GM18870 (cell line): ENCODE measurements around the gene NISCH.

Experiments
- ATAC-seq: cut with Tn5 transposase; IDR thresholded peaks from one replicate; pipeline ENCODE4 v1.9.1; 2021; ENCODE audit warnings: moderate library complexity; ENCODE audit not compliant: unreplicated experiment

The NISCH gene

DNA sequence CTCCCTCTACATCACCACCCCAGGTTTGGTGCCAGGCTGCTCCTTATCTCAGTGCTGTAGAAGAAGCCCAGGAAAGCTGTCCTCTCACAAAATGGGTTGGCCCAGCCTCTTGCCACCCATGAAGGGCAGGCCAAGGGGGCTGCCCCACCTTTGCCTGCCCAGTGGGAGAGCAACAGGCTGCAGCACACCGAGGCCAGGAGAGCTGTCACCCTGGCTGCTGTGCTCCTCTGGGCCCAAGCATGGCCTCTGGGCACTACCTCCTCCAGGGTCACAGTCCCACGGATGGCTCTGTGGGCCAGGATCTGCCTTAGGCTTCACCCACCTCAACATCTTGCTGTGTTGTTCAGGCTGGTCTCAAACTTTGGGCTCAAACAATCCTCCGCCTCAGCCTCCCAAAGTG is 33.3 kb downstream of the NISCH start:
- no peak for ATAC-seq

DNA sequence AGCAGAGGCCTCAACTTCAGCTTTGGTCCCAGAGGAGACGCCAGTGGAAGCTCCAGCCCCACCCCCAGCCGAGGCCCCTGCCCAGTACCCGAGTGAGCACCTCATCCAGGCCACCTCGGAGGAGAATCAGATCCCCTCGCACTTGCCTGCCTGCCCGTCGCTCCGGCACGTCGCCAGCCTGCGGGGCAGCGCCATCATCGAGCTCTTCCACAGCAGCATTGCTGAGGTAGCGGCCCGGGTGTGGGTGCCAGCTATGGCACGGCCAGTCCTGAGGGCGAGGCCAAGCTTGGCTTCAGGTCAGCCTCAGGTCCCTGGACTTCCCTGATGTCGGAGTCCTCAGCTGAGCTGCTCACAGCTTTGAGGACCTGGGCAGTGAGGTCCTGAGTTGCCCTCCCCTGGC is 34.0 kb downstream of the NISCH start:
- ATAC-seq, result no peak

DNA sequence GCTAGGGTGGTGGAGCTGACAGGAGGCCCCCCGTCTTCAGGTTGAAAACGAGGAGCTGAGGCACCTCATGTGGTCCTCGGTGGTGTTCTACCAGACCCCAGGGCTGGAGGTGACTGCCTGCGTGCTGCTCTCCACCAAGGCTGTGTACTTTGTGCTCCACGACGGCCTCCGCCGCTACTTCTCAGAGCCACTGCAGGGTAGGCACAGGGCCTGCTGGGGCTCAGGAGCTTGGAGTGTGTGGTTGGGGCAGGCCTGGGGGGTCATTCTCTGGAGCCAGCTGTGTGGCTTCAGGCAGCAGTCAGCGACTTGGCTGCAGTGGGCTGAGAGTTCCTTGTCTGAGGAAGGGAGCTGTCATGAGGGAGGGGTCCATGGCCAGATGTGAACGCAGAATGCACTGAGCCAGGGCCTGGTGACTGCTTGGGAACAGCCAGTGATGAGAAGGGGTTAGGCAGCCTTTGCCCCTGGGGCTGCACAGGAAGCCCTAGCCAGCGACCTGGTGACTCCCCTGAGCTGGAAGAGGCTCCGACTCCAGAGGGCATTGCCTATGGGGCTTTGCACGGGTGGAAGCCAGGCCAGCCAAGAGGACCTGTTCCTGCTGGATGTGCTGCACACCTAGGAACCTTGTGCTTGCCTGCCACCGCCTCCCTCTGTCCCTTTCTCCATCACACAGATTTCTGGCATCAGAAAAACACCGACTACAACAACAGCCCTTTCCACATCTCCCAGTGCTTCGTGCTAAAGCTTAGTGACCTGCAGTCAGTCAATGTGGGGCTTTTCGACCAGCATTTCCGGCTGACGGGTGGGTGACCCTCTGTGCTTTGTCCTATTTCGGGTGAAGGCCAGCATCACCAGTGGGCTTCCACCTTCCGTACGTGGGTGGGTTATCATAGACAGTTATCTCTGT is 34.9 kb downstream of the NISCH start:
- ATAC-seq, result no peak

DNA sequence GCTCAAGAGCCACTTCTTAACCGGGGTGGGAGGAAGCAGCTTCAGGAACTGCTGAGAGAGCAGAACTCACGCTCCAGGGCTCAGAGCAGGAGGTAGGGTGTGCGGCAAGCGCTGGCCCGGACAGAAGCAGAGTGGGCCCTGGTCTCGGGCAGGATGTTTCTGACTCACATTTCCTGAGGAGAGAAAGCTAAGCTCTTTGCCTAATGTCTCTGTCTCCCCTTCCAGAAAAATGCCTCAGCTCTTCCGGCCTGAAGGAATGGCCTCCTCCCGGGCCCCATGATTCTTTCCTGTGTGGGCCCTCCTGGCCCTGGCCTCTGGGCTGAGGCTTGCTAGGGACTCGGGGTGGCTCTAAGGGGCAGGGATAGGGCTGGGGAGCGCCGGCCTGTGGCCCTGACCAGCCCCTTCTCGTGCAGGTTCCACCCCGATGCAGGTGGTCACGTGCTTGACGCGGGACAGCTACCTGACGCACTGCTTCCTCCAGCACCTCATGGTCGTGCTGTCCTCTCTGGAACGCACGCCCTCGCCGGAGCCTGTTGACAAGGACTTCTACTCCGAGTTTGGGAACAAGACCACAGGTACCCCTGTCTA is 35.6 kb downstream of the NISCH start:
- no peak for ATAC-seq

DNA sequence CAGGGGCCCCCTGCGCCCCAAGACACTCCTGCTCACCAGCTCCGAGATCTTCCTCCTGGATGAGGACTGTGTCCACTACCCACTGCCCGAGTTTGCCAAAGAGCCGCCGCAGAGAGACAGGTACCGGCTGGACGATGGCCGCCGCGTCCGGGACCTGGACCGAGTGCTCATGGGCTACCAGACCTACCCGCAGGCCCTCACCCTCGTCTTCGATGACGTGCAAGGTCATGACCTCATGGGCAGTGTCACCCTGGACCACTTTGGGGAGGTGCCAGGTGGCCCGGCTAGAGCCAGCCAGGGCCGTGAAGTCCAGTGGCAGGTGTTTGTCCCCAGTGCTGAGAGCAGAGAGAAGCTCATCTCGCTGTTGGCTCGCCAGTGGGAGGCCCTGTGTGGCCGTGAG is 36.7 kb downstream of the NISCH start:
- no peak for ATAC-seq

DNA sequence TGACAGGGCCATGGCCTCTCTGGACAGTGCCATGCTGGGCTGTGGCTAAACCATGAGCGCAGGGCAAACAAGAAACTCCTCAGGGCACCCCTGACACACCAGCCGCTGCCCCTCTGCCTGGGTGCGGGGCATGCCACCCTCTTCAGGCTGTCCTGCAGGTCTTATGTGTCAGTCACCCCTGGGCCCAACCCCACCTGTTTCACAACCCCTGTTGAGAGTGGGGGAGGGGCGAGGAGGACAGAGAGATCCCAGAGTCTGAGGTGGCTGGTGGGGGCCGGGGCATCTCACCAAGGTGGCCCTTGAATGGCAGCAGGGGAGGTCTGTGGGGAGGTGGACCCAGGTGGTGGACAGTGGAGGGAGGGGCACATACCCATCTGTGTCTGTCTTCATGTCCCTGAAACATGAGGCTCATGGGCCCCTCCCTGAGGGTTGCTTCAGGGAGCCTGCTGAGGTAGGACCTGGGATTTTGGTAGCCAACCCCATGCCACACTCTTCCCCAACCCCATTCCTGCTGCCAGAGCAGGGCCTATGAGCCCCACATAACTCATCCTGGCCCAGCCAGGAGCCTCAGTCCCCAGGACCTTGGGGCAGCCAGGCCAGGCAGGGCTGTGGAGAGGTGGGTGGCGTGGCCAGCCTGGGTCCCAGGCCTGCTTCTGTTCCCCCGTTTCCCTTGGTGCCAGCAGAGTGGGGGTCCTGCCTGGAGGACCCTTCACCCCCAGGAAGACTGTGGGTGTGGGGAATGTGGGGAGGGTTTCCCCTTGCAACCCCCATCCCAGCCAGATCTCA is 38.0 kb downstream of the NISCH start:
- no peak for ATAC-seq

DNA sequence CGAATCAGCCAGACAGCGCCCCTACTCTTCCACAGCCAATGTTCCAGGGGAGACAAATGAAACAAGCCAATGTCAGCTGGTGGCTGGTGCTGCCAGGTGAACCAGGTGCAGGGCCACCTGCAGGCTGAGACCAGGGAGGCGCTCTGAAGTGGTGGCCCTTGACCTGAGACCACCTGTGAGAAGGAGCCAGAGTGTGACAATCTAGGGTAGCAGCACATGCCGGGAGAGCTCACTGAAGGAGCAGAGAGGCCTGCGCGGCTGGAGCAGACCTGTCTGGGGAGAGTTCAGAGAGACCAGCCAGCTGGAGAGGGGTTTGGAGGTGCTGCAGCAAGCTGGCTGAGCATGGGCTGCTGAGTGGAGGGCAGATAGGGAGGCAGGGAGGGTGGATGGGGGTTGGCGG is 39.0 kb downstream of the NISCH start:
- no peak for ATAC-seq

DNA sequence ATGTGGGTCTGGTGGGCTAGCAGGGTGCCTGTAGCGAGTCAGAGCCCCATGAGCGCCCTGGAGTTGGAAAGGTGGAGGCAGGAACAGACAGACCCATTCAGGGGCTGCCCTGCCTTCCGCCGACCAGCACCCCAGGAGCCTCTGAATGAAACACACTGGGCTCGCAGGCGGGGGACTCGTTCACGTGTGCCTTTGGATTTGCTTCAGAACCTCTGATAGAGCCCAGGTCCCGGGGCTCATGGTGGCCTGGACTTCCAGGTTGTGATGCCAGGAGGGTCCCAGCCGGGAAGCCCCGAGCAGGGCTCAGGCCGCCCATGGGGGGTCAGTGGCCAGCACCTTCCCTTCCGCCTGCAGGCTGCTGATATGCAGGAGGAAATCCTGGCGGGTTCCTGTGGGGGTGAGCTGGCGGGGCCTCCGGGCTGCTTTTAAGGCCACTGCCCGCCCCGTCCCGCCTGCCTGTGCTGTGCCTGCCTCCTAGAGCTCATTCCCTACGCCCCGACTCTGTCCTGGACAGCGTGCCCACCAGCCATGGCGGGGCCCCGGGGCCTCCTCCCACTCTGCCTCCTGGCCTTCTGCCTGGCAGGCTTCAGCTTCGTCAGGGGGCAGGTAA is 39.6 kb downstream of the NISCH start, which contains the start of gene STAB1:
TSS of gene STAB1 (plus strand) at position 453 of the 610 bp plus-strand sequence. CDS start at position 529, 76 bp downstream.
- no peak for ATAC-seq

DNA sequence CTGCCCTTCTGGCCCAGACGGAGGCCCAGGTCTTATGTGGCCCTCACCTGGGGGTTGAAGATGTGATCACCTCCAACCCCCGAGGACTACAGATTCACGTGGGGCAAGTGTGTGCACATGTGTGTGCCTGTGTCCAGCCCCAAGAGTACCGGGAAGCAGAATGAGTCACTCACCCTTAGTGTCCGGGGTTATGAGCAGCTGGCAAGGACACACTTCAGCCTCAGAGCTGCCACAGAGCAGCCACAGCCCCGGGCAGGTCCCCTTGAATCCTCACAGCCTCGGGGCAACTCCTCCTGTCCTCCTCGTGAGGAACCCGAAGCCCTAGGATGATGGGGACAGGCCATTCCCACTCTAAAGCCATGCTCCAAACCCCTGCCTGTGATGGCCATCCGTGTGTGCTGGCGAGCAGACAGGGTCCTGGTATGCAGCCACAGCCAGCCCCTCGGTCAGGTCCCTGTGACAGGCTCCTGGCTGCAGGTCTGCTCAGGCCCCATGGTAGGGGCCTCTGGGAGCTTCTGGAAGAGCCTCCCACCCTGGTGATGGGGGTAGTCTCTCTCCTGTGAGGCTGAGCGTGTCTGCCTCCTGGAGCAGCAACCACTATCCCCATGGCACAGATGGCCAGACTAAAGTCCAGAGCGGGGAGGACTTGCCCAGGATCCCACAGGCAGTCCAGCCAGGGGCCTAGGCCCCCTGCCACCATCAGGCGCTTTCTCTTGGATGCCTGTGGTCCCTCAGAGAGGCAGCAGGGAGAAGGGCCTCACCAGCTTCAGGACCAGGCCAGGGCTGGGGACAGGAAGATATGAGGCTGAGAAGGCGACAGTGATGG is 40.6 kb downstream of the NISCH start:
- no peak for ATAC-seq

DNA sequence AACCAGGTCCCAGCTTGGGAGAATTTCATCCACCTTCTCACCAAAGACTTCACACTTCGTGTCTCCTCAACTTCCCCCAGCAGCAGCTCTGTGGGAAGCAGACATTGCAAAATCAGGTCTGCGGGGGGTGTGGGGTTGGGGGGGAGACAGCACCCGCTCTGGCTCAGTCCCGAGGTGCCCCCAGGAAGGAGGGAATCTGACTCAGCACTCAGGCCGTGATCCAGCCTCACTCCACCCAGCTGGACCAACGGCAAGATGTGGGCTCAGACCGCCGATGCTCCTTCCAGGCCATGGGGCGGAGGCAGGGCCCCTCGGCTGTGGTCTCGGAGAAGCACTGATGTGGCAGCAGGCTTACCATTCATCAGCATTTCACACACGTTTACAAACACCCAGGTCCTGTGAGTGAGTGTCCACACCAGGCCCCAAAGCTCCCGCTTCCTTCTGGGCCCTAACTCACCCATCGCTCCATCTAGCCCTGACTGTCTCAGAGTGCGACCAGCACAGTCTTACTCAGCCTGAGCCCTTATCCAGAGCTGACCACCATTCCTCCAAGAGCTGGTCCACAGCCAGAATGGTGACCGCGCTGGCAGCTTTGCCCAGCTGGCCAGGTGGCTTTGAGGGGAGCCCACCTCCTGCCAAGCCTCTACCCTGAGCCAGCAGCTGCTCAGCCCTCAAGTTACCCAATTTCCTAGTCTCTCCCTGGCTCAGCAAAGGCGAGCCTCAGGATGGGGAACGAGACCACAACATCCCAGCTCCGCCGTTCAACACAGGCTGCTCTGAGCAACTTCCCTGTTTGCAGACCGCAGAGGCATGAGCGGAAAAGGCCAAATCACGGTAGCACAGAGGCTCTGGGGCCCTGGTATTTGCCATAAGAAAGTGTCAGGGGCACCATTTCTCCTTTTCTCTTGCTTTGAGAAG is 43.0 kb downstream of the NISCH start:
- no peak for ATAC-seq

DNA sequence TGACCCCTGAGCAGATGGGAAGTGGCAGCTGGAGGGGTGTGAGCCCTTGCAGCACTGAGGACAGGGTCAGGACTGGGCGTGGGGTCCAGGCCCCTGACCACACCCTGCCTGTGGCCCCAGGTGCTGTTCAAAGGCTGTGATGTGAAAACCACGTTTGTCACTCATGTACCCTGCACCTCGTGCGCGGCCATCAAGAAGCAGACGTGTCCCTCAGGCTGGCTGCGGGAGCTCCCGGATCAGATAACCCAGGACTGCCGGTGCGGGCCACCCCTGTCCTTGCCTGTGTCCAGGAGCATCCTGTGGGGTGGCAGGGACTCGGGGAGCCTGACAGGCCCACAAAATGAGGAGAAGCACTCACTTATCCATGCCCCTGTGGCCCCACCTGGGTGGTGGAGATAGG is 45.6 kb downstream of the NISCH start:
- no peak for ATAC-seq

DNA sequence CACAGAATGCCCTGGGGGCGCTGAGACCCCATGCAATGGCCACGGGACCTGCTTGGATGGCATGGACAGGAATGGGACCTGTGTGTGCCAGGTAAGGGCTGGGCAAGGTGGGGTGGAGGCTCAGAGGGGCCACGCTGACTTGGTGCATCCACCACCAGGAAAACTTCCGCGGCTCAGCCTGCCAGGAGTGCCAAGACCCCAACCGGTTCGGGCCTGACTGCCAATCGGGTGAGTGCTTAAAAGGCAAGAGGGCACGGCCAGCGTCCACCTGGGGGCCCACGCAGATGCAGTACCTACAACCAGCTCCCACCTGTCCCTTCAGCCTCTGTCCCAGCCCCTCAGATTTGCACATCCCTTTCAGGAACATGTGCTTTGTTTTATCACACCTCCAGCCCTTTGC is 46.6 kb downstream of the NISCH start:
- ATAC-seq, result no peak

DNA sequence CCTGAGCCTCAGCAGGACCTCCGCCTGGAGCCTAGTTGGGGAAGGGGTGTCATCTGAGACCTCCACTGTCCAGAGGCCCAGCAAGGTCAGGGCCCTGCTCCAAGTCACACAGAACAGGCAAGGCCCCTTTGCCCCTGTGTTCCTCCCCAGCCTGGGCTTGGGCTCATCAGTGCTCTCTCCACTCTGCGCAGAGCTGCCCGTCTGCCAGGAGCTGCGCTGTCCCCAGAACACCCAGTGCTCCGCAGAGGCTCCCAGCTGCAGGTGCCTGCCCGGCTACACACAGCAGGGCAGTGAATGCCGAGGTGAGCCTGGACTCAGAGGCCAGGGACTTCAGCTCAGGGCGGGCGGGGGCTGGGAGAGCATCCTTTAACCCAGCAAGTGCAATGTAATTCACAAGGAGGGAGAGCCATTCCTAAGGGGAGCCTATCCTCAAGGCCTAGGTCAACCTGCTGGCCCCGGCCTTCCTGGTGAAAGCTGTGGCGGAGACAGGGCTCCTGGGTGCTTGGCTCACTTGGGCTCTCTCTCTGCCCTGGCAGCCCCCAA is 47.5 kb downstream of the NISCH start:
- ATAC-seq, result no peak

DNA sequence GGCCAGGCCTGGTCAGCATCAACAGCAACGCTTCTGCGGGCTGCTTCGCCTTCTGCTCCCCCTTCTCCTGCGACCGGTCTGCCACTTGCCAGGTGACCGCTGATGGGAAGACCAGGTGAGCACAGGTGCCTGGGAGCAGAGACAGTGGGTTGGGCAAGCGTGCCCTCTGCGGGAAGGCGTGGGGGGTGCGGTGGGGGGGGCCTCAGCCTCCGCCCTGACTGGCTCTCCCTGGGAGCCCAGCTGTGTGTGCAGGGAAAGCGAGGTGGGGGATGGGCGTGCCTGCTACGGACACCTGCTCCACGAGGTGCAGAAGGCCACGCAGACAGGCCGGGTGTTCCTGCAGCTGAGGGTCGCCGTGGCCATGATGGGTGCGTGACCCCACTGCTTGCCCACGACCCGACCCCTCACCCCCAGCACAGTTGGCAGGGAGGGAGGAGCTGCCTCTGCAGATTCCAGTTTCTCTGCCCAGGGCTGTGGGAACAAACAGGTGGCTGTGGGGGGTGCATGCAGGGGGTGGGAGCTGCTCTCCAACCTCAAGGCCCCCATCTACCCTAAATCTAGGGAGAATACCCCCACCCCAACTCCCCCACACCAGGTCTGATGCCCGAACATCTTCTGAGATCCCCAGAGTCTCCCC is 48.5 kb downstream of the NISCH start:
- no peak for ATAC-seq

DNA sequence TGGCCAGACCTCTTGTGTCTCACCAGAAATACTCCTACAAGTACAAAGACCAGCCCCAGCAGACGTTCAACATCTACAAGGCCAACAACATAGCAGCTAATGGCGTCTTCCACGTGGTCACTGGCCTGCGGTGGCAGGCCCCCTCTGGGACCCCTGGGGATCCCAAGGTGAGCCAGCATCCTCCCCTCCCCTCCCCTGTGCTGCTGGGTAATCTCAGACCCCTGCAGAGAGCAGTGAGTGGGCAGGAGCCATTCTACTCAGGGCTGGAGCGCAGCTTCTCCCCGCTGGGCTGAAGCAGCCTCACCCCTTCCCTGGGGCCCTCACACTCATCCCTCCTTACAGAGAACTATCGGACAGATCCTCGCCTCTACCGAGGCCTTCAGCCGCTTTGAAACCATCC is 49.6 kb downstream of the NISCH start:
- ATAC-seq, result no peak

DNA sequence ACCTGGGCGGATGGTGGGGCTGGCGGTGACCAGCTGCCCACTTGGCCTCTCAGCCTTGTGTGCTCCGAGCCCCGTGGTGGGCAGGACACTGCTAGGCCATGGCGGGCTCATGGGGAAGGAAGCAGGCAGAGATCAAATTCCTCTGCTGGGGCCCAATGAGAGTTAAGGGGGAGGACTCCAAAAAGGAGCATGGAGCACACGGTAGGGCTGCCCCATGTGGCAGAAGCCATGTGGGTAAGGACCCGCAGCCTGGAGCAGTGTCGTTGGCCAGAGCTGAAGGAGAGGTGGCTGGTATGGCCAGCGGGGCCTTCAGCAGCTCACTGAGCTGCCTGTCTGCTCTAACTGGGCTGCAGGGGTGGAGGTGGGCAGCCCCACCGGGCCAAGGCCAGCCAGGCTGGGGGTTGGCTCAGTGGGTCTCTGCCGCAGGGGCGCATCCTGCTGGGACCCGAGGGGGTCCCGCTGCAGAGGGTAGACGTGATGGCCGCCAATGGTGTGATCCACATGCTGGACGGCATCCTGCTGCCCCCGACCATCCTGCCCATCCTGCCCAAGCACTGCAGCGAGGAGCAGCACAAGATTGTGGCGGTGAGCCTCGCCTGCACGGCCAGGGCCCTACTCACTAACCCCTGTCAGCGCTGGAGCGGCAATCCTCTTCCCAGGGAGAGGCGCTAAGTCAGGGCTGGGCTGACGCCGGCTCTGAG is 51.0 kb downstream of the NISCH start:
- no peak for ATAC-seq

DNA sequence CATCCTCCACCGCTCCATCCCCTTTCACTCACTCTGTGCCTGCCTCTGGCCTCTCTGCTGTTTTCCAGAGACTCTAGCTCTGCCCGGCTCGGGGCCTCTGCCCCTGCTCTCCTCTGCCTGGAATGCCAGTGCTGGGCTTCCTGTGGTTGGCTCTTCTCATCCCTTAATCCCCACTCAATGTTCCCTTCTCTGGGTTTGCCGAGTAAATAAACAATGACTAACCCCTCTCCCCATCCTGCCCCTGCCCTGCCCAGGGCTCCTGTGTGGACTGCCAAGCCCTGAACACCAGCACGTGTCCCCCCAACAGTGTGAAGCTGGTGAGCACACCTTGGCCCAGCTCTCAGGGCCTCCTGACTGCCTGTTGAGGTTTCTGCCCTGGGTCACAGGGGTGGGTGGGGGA is 52.0 kb downstream of the NISCH start:
- ATAC-seq, result no peak

DNA sequence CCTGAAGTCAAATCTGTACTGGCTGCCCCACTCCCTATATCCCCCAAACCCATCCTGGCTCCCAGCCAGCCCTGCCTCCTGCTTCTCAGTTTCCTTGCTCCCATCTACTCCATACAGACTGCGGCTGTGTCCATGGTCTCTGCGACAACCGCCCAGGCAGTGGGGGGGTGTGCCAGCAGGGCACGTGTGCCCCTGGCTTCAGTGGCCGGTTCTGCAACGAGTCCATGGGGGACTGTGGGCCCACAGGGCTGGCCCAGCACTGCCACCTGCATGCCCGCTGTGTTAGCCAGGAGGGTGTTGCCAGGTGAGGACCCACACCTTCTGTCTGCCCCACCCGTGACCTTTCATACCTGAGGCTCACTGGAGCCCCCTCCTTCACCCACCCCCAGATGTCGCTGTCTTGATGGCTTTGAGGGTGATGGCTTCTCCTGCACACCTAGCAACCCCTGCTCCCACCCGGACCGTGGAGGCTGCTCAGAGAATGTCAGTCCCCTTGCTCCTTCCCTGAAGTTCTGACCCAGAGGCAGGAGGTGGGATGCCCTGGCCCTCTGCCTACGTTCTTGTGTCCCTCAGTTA is 54.4 kb downstream of the NISCH start:
- no peak for ATAC-seq
